OCI-LY1 (cell line): ENCODE measurements around the gene GPR32.

ENCODE experiments used
- H2AFZ ChIP-seq: fragments of 200-600 bp; sonication (generic), shearing (Covaris generic); 2 replicates; pipeline ENCODE4 v1.6.0; 2014; ENCODE audit warnings: antibody characterized with exemption, mild to moderate bottlenecking, low read length
- H3F3A ChIP-seq: fragments of 200-600 bp; sonication (generic), shearing (Covaris generic); 2 replicates; pipeline ENCODE4 v1.6.0; 2014; ENCODE audit warnings: mild to moderate bottlenecking, antibody characterized with exemption, low read length, moderate library complexity; ENCODE audit not compliant: insufficient read depth
- H3K27ac ChIP-seq: fragments of 200-600 bp; sonication (generic); 2 replicates; pipeline ENCODE4 v1.5.1; 2014; ENCODE audit warnings: low read length, mixed run types, mild to moderate bottlenecking, low read depth; ENCODE audit not compliant: poor library complexity, severe bottlenecking
- H3K27me3 ChIP-seq: fragments of 200-600 bp; sonication (generic); 2 replicates; pipeline ENCODE4 v1.6.0; 2014; ENCODE audit warnings: antibody characterized with exemption, mild to moderate bottlenecking, low read length, moderate library complexity; ENCODE audit not compliant: insufficient read depth
- H3K36me3 ChIP-seq: fragments of 200-600 bp; sonication (generic); 2 replicates; pipeline ENCODE4 v1.6.1; 2014; ENCODE audit warnings: mild to moderate bottlenecking, antibody characterized with exemption, low read length, moderate library complexity, mixed read lengths; ENCODE audit not compliant: insufficient read depth
- H3K4me1 ChIP-seq: fragments of 200-600 bp; sonication (generic); 2 replicates; pipeline ENCODE4 v1.5.1; 2014; ENCODE audit warnings: mild to moderate bottlenecking, low read length, moderate library complexity; ENCODE audit not compliant: insufficient read depth, severe bottlenecking
- H3K4me2 ChIP-seq: fragments of 200-600 bp; sonication (generic), shearing (Covaris generic); 2 replicates; pipeline ENCODE4 v1.6.1; 2014; ENCODE audit warnings: low read length
- H3K4me3 ChIP-seq: fragments of 200-600 bp; sonication (generic); 2 replicates; pipeline ENCODE4 v1.5.1; 2014; ENCODE audit warnings: low read length, low read depth, mild to moderate bottlenecking, mixed read lengths; ENCODE audit not compliant: poor library complexity, severe bottlenecking
- H3K79me2 ChIP-seq: fragments of 200-600 bp; shearing (Covaris generic); 2 replicates; pipeline ENCODE4 v1.6.1; 2016; ENCODE audit warnings: mixed run types, low read length, mixed read lengths; ENCODE audit not compliant: insufficient read depth
- H3K9ac ChIP-seq: fragments of 200-600 bp; sonication (generic), shearing (Covaris generic); 2 replicates; pipeline ENCODE4 v1.6.1; 2014; ENCODE audit warnings: mild to moderate bottlenecking, low read length, mixed read lengths
- H3K9me2 ChIP-seq: fragments of 200-600 bp; sonication (generic), shearing (Covaris generic); 2 replicates; pipeline ENCODE4 v1.6.1; 2014; ENCODE audit warnings: low read depth, mild to moderate bottlenecking, low read length, mixed read lengths
- H3K9me3 ChIP-seq: fragments of 200-600 bp; shearing (Covaris generic); 2 replicates; pipeline ENCODE4 v1.6.1; 2014; ENCODE audit warnings: low read length, mixed read lengths
- H4K20me1 ChIP-seq: fragments of 200-600 bp; sonication (generic), shearing (Covaris generic); 2 replicates; pipeline ENCODE4 v1.6.0; 2016; ENCODE audit warnings: mild to moderate bottlenecking, low read length; ENCODE audit not compliant: insufficient read depth
- CTCF ChIP-seq: fragments of 200-600 bp; sonication (generic), shearing (Covaris generic); IDR thresholded peaks from 2 replicates; pipeline ENCODE4 v1.5.1; 2017; ENCODE audit warnings: mild to moderate bottlenecking, antibody characterized with exemption, low read length, moderate library complexity, mixed read lengths
- EZH2 ChIP-seq: fragments of 200-600 bp; sonication (generic), shearing (Covaris generic); IDR thresholded peaks from 2 replicates; pipeline ENCODE4 v1.8.0; 2017; ENCODE audit warnings: borderline replicate concordance, mixed run types, mild to moderate bottlenecking, antibody characterized with exemption, low read length, moderate library complexity, mixed read lengths

The GPR32 gene

GRCh38 chr19:50790922-50791467 lies 20.7 kb downstream of the GPR32 start:
- TF ChIP-seq CTCF = no peak
- TF ChIP-seq EZH2 = no peak
- H3K9me3 ChIP-seq = no peaks in the 10 kb centered on the region
- no peaks in the 10 kb centered on the region for H3K9me2 ChIP-seq
- H2AFZ ChIP-seq = no peak overlapping the region
- H3K27ac ChIP-seq = no peak overlapping the region
- H3K9ac ChIP-seq = no peak overlapping the region
- H3K4me2 ChIP-seq = no peak overlapping the region
- peaks cover 9% of the 10 kb centered on the region; the same call in 1 of the 2 replicates for H3K36me3 ChIP-seq
- peaks cover 5% of the 10 kb centered on the region for H3K4me1 ChIP-seq
- H3F3A ChIP-seq = no peaks in the 10 kb centered on the region
- no peak overlapping the region for H3K4me3 ChIP-seq
- H3K79me2 ChIP-seq = no peaks in the 10 kb centered on the region
- no peaks in the 10 kb centered on the region for H4K20me1 ChIP-seq
- H3K27me3 ChIP-seq = no peaks in the 10 kb centered on the region

- Histone ChIP-seq H3K27me3 (no peaks in the 10 kb centered on the region), H3K27ac (no peak overlapping the region), H3F3A (no peaks in the 10 kb centered on the region), H3K79me2 (no peaks in the 10 kb centered on the region), H4K20me1 (no peaks in the 10 kb centered on the region), H3K9ac (no peak overlapping the region), H3K9me3 (no peaks in the 10 kb centered on the region), H2AFZ (no peak overlapping the region), H3K9me2 (no peaks in the 10 kb centered on the region), H3K4me3 (no peak overlapping the region), H3K4me2 (no peak overlapping the region), H3K36me3 (peaks cover 15% of the 10 kb centered on the region; the same call in 1 of the 2 replicates), H3K4me1 (peaks cover 5% of the 10 kb centered on the region)
- TF ChIP-seq CTCF (no peak), EZH2 (no peak)
Observed at GRCh38 chr19:50791594-50792271, 21.5 kb downstream of the GPR32 start.

GRCh38 chr19:50792272-50793250 lies 22.3 kb downstream of the GPR32 start:
- H2AFZ ChIP-seq = no peak overlapping the region
- H3K9ac ChIP-seq = no peak overlapping the region
- no peaks in the 10 kb centered on the region for H3K9me3 ChIP-seq
- no peak overlapping the region for H3K4me3 ChIP-seq
- no peaks in the 10 kb centered on the region for H4K20me1 ChIP-seq
- H3K27ac ChIP-seq = no peak overlapping the region
- no peaks in the 10 kb centered on the region for H3K9me2 ChIP-seq
- TF ChIP-seq CTCF (no peak), EZH2 (no peak)
- H3K4me2 ChIP-seq = no peak overlapping the region
- H3K36me3 ChIP-seq = peaks cover 23% of the 10 kb centered on the region
- no peaks in the 10 kb centered on the region for H3F3A ChIP-seq
- H3K4me1 ChIP-seq = peaks cover 5% of the 10 kb centered on the region
- H3K79me2 ChIP-seq = no peaks in the 10 kb centered on the region
- no peaks in the 10 kb centered on the region for H3K27me3 ChIP-seq
